GM18526 (cell line): ENCODE data around the gene TPBG.

ENCODE experiments used
- POLR2A ChIP-seq: IDR thresholded peaks from 3 replicates; pipeline ENCODE4 v1.6.1; 2011; ENCODE audit not compliant: insufficient read length; ENCODE audit errors: extremely low read depth

The TPBG gene, protein sequence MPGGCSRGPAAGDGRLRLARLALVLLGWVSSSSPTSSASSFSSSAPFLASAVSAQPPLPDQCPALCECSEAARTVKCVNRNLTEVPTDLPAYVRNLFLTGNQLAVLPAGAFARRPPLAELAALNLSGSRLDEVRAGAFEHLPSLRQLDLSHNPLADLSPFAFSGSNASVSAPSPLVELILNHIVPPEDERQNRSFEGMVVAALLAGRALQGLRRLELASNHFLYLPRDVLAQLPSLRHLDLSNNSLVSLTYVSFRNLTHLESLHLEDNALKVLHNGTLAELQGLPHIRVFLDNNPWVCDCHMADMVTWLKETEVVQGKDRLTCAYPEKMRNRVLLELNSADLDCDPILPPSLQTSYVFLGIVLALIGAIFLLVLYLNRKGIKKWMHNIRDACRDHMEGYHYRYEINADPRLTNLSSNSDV

DNA sequence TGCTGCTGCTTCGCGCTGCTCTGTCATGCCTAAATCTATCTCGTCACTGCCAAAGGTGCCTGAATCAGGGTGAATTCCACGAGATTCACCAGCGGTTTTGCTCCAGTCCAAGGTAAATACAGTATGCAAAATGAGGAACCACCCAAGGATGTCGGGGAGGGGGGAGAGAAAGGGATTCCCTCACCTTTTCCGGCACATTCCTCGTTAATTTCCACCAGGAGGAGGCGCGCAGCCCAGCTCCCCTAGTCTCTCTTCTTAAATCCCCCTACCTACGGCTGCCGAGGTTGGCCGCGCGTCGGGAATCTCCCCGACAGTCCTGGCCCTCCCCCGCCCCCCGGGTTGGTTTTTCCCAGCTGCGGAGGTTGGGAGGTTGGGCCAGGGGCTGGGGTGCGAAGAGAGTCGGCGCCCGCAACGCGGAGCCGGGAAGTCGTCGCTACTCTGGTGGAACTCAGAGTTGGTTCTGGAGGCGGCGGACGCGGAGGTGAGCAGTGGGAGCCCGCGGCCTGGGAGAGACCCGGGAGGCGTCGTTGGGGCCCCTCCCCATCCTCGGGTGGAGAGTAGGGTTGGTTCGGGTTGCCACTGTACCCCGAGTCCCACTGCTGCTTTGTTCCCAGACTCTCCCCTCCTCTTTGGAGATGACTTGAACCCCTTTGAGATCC, at the start of gene TPBG:
Gene TPBG (plus strand): TSS at position 390 of the 659 bp plus-strand sequence. CDS start 1,145 bp downstream, outside the sequence.
- TF ChIP-seq POLR2A: no peak

DNA sequence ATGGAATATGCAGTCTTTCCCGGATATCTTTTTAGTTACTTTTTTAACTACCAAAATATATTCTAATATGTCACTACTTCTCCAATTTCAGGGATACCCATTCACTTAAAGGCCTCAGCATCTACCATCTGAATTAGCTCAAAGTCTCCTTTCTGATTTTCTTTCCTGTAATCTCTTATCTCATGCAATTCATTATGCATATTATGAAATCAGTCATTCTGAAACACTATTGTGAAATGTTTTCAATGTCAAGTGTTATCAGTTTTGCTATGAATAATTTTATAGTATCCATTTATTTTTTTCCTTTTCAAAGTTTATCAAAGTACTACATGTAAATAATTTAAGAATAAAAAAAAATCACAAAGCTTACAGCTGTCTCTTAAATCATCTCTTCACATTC, 41.2 kb upstream of the TPBG start:
- no peak for TF ChIP-seq POLR2A

DNA sequence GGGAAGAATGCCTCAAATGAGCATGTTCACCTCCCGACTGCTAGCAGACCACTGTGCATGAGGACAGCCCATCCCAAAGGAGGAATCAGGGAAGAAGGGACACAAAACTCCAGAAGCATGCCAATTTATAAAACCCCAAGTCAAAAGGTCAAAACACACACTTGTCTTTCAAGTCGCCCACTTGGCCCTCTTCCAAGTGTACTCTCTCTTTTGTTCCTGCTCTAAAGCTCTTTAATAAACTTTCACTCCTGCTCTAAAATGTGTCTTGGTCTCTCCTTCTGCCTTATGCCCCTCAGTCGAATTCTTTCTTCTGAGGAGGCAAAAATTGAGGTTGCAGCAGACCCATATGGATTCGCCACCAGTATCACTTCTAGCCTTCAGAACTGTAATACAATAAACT, 33.9 kb upstream of the TPBG start:
- TF ChIP-seq POLR2A: no peak

DNA sequence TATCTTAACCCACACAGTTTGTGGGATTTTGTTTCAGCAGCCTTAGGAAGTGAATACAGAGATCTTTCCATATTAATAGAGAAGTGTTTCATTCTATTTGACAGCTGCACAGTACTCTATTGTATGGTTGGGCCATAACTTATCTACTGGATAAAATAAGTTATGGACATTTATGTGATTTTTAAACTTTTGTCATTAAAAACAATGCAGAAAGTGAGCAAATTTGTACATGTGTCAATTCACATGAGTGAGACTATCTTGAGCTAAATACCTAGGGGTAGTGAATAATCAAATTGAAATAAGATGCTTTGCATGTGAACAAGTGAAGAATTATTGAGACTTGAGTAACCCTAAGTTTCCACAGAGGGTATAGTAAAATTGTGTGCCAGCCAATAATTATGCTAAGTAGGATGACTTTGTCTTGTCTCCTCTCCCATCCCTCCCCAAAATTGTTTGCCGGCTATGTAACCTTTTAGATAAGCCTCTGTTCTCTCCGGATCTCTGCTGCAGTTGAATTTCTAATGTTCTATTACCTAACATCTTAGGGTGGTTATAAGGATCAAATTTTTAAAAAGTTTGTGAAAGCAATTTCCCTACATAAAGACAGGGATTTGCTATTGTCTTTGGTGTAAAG, 33.3 kb upstream of the TPBG start:
- TF ChIP-seq POLR2A: no peak

DNA sequence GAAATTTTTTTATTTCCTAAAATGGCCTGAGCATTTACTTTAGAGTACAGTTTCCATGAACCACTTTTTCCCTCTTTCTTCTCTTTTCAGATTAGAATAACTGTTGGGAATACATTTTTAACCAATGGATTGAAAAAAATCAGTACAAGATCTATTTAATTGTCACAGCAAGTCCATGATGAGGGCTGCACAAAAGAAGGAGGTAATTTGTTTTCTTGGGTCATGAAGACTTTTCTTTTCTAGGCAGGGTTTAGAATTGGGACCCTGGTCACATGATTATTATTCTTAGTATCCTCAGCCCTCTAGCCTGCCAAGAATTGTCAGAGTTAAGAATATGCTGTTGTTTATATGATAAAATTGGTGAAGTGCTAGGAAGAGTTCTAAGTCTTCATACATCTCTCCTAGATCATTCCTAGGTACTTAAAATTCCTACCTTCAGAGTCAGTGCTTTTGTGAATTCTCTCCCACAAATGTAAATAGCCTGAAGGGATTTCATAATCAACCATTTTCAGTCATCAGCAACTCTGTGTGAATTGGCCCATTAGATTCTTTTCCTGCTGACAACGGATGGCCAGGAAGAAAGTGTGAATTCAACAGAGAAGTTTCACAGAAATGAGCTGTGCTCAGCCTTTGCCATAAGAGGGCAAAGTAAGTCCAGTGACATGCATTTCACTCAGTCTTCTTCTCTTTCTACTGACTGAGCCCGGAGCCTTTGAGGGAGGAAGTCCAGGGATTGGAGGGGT, 32.4 kb upstream of the TPBG start:
- no peak for TF ChIP-seq POLR2A

DNA sequence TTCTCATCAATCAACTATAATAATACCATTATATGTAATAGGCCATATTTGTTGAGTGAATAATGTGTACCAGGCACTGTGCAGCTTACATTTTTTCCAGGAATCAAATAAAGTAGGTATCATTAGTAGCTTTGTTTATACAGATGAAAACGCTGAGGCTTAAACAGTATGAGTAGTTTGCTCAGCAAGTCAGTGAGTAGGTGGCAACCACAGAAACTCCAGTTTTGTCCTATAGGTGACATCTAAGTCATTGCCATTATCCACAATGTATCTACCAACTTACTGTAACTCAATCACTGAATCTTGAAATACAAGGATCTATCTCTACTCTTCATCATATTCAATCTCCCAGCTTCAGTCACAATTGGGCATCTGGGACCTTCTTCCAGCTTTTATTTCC, 29.8 kb upstream of the TPBG start:
- TF ChIP-seq POLR2A: no peak

DNA sequence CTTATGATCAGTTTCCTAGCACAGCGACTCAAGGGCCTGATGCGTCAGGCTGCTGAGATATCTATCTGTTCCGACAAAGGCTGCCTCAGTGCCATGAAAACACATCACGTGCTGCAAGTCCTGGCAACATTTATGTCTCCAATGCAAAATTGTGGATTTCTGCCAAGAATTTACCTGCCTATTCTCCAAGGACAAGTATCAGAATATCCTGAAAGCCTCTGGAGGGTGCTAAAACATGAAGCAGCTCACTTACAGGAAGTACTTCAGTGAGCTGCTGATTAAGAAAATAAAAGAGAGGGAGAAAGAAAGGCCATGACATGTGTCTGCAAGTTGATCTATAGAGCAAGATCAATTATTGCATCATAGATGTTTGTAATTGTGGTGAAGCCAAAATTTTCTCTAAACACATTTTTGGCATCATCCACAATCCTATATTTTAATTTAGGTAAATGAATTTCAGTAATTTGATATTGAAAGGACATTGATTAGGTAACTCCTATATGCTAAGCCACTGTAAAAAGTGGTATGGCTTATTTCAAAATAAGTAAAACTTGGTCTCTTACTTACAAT, 25.8 kb upstream of the TPBG start:
- TF ChIP-seq POLR2A: no peak

DNA sequence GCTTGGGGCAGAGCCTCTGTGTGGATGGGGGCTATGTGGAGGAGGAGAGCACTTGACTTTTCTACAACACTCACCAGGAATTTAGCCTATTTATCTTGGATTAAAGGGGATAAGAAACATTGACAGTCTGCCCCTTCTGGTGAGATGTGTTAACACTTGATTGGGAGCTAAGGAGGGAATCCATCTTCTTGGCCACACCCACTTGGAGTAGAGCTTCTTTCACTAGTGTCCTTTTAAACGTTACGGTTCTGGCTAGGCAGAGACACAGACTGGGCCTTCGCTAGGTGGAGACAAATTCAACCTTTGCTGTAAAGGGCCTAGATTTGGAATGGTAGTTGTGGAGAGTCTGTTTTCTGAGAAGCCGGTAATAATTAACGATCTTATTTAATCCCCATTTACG, 15.5 kb upstream of the TPBG start:
- TF ChIP-seq POLR2A: no peak

DNA sequence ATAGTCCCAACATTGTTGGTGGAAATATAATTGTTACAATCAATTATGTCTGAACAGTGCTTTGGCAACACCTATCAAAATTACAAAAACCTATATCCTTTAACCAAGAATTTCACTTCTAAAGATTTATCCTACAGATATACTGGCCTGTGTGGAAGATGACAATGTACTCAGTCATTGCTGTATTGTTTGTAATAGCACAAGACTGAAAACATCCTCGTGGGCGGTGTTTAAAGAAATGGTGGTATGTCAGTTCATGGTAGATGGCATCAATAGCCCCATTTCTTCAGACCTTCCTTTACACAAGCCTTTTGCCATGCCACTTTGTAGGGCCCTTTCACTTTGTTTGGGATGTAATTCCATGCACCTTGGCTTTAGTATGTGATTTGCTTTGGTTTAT, 9.8 kb upstream of the TPBG start:
- no peak for TF ChIP-seq POLR2A

DNA sequence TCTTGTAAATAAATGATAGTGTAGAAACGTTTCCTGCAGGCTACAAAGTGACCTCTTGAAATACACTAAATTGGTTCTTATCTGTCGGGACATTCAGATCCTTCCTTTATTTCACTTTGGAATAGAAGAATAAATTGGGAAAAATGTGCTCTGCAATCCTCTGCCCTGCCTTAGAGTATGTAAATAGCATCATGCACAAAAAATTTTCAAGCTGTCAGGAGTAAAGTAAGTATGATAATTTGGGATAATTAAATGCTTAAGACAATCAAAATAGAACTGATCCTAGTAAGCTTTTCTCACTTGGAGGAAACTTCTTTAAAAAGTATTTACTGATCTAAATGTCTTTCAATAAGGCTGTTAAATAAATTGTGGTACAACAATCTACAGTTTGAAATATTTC, 3.1 kb upstream of the TPBG start:
- TF ChIP-seq POLR2A: no peak

DNA sequence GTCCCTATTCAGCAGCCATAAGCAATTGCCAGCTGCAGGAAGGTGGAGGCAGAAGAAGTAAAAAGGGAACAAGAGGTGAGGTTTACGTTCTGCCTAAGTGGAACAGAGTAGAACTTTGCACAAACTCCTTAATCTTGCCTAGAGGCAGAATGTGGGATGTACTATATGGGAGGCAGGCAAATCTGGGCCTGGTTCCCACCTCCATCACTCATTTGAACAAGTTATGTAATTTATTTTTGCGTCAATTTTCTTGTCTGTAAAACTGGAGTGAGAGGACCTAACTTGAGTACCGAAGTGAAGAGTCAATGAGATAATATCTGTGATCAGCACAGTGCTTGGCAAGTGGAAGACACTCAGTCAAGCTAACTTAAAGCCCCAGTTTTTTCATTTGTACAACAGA, 2.0 kb upstream of the TPBG start:
- no peak for TF ChIP-seq POLR2A

DNA sequence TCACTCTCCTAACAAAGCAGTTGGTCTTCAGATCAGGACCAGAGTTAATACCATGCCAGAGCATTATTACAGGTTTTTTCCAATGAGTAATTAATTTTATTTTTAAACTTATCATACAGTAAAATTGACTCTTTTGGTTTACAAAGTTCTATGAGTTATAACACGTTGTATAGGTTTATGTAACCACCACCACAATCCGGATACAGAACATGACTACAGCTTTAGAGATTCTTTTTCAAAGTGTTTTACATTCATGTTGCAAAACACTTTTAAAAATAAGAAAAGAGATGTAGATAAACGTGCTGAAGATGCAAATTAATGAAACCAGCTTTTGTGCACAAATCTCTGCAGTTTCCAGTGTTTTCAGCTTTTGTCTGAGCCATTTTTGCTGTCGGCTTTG, 1.5 kb upstream of the TPBG start:
- no peak for TF ChIP-seq POLR2A

DNA sequence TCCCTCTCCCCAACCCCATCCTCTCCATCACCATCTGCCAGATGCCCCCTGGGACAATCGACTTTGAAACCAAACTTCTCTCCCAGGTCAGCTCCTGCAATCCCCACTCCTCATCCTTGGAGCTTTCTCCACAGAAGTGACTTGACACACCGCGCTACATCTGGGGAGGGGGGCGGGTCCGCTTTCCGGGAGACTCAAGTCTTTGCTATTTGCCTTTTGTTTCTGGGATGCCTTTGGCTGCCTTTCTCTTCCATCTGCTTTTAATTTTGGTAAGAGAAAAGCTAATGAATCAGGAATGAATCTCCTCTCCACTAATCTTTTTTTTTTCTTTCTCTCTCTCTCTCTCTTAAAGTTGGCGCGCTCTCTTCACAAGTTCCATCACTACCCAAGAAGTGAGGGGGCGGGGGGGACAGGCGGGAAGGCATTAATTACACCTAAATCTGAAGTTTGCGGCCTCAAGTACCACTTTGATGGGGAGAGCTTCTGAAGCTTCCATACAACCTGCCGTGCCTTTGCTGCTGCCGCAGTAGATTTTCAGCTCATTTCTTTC, 664 bp upstream of the TPBG start:
- TF ChIP-seq POLR2A: no peak

DNA sequence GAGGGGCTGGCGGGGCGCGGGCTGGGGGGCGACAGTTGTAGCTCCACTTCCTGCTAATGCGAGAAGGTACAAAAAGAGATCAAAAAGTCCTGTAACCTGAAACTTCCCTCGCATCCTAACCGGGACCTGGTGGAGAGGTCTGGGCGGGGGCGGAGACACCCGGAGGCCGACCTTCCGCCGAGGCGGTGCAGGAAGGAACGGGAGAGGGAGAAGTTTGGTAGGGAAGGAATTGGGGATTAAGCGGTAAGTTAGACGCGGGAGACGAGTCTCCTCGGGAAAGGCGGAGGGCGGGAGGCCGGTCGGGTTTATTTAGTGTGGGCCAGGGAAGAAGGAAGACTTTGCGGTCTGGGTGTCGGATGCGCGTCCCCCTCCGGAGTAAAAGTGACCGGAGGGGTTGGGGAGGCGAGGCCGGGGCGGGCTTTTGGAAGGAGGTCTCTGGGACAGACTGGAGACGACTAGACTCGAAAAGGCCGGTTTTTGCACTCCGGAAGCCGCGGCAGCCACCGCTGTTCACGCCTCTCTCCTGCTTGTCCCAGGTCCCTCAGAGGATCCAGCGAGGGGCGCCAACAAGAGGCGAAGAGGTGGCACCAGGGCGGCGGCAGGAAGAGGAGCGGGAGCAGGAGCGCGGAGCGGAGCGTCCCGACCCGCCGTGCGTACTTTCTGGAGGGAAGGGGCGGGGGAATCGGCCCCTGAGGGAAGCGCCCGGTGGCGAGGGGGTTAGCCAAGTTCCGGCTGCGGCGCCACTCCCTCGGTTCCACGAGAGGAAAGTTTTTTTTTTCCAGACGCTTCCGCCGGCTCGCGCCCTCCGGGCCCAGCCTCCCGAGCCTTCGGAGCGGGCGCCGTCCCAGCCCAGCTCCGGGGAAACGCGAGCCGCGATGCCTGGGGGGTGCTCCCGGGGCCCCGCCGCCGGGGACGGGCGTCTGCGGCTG, 734 bp downstream of the TPBG start:
- no peak for TF ChIP-seq POLR2A
